HG03095 (cell line): ENCODE measurements around the gene CLPTM1.
"Not testable (repeated sequence)": the region's sequence is repeated elsewhere in the genome, so short reads cannot be mapped to it uniquely, and the experiment has no call there.

Experiments used
- ATAC-seq: cut with Tn5 transposase; IDR thresholded peaks from one replicate; pipeline ENCODE4 v1.9.1; 2021; ENCODE audit warnings: moderate library complexity; ENCODE audit not compliant: unreplicated experiment

Gene CLPTM1

GRCh38 chr19:44954649-44955504 is at the start of gene CLPTM1:
Gene CLPTM1 (plus strand): TSS chr19:44955380. CDS start chr19:44955396, 16 bp downstream.
- ATAC-seq = peak; percentile 73

GRCh38 chr19:44905437-44906160 is 49.6 kb upstream of the CLPTM1 start, which contains the start of gene APOE:
Gene APOE (plus strand): TSS chr19:44905796. CDS start chr19:44906625, 829 bp downstream.
- ATAC-seq = no peak

- no peak for ATAC-seq
Measured at GRCh38 chr19:44907613-44908012, 47.6 kb upstream of the CLPTM1 start.

- ATAC-seq = no peak
Measured at GRCh38 chr19:44908074-44908835, 46.9 kb upstream of the CLPTM1 start.

- ATAC-seq = no peak
Measured at GRCh38 chr19:44908836-44909261, 46.3 kb upstream of the CLPTM1 start.

GRCh38 chr19:44909775-44910174 is 45.4 kb upstream of the CLPTM1 start:
- no peak for ATAC-seq

GRCh38 chr19:44911896-44912295 is 43.3 kb upstream of the CLPTM1 start:
- ATAC-seq = not testable (repeated sequence)

GRCh38 chr19:44912854-44913253 is 42.3 kb upstream of the CLPTM1 start:
- ATAC-seq = no peak

GRCh38 chr19:44913512-44914432 is 41.4 kb upstream of the CLPTM1 start:
- ATAC-seq = not testable (repeated sequence)

GRCh38 chr19:44914433-44915206 is 40.6 kb upstream of the CLPTM1 start, which contains the start of gene APOC1:
Gene APOC1 (plus strand): TSS chr19:44914608. CDS start chr19:44914892, 284 bp downstream.
- ATAC-seq = peak; percentile 93

- ATAC-seq = no peak
Measured at GRCh38 chr19:44924243-44924725, 30.9 kb upstream of the CLPTM1 start.

- ATAC-seq = no peak
Measured at GRCh38 chr19:44925114-44925891, 29.9 kb upstream of the CLPTM1 start.

- ATAC-seq = not testable (repeated sequence)
Measured at GRCh38 chr19:44926245-44927077, 28.7 kb upstream of the CLPTM1 start.

- ATAC-seq = no peak
Measured at GRCh38 chr19:44927746-44928145, 27.4 kb upstream of the CLPTM1 start.

- no peak for ATAC-seq
Measured at GRCh38 chr19:44930088-44930487, 25.1 kb upstream of the CLPTM1 start.

GRCh38 chr19:44931541-44931940 is 23.6 kb upstream of the CLPTM1 start:
- ATAC-seq = no peak

GRCh38 chr19:44939668-44940067 is 15.5 kb upstream of the CLPTM1 start:
- no peak for ATAC-seq
